IMR-90 (cell line): ENCODE data around the gene RPL21. TPM values are rescaled to one million over a fixed set of nuclear protein-coding genes. Genes with fewer than 3 reads are reported as not detected.

Source experiments
- ATAC-seq: fragments of 200-7000 bp; cut with Tn5 transposase; 2 replicates; pipeline ENCODE4 v1.9.1; 2020; ENCODE audit warnings: low read depth, mild to moderate bottlenecking, moderate library complexity
- BruUV-seq: library from RNA; stranded (reverse); fragments of 400-500 nt; replicated peaks from 2 replicates; lab custom pipeline; 2021; lab: Mats Ljungman, UMichigan
- CTCF ChIA-PET: fragments of 300-600 bp; formaldehyde crosslinking; extraction: SDS; loops from one replicate; lab custom pipeline; 2021; ENCODE audit warnings: antibody characterized with exemption; lab: Yijun Ruan, JAX
- POLR2A ChIA-PET: fragments of 300-600 bp; sonication (Branson Sonifier 250); formaldehyde crosslinking; loops from one replicate; lab custom pipeline; 2022; ENCODE audit warnings: antibody characterized with exemption; ENCODE audit not compliant: unreplicated experiment; lab: Charles Lee
- DNase-seq: peaks from one replicate; pipeline ENCODE4 v3.0.0; 2013
- H2AFZ ChIP-seq: replicated peaks from 2 replicates; pipeline ENCODE3; 2013; ENCODE audit warnings: low read length, mild to moderate bottlenecking; ENCODE audit not compliant: poor library complexity
- H2AK5ac ChIP-seq: 2 replicates; pipeline ENCODE4 v1.6.1; 2013; ENCODE audit warnings: low read depth, low read length, inconsistent platforms
- H2AK9ac ChIP-seq: replicated peaks from 2 replicates; pipeline ENCODE3; 2013; ENCODE audit warnings: mild to moderate bottlenecking, low read depth, low read length, moderate library complexity; ENCODE audit not compliant: poor library complexity
- H2BK120ac ChIP-seq: 2 replicates; pipeline ENCODE4 v1.6.1; 2013; ENCODE audit warnings: low read depth, low read length, inconsistent platforms
- H2BK15ac ChIP-seq: 3 replicates; pipeline ENCODE4 v1.6.1; 2013; ENCODE audit warnings: low read depth, low read length, inconsistent platforms
- H2BK20ac ChIP-seq: 2 replicates; pipeline ENCODE4 v1.6.1; 2013; ENCODE audit warnings: low read depth, mild to moderate bottlenecking, inconsistent platforms, low read length, moderate library complexity
- H2BK5ac ChIP-seq: 2 replicates; pipeline ENCODE4 v1.6.1; 2013; ENCODE audit warnings: mild to moderate bottlenecking, low read depth, low read length, inconsistent platforms; ENCODE audit not compliant: poor library complexity, severe bottlenecking
- H3K14ac ChIP-seq: replicated peaks from 2 replicates; pipeline ENCODE4 v1.6.1; 2013; ENCODE audit warnings: low read depth, low read length, inconsistent platforms
- H3K18ac ChIP-seq: 2 replicates; pipeline ENCODE4 v1.6.1; 2013; ENCODE audit warnings: low read depth, low read length, control low read depth
- H3K23ac ChIP-seq: 2 replicates; pipeline ENCODE4 v1.6.1; 2013; ENCODE audit warnings: low read depth, low read length, inconsistent platforms
- H3K27ac ChIP-seq: 2 replicates; pipeline ENCODE4 v1.5.1; 2013; ENCODE audit warnings: mild to moderate bottlenecking, control low read depth, low read length; ENCODE audit not compliant: insufficient read depth
- H3K27me3 ChIP-seq: 2 replicates; pipeline ENCODE4 v1.6.1; 2013; ENCODE audit warnings: low read length; ENCODE audit not compliant: control insufficient read depth, insufficient read depth
- H3K36me3 ChIP-seq: 2 replicates; pipeline ENCODE4 v1.6.1; 2013; ENCODE audit warnings: low read length, mixed read lengths; ENCODE audit not compliant: control insufficient read depth, insufficient read depth
- H3K4ac ChIP-seq: 2 replicates; pipeline ENCODE4 v1.6.1; 2013; ENCODE audit warnings: low read depth, low read length, inconsistent platforms
- H3K4me1 ChIP-seq: 2 replicates; pipeline ENCODE4 v1.6.1; 2013; ENCODE audit warnings: low read length, mixed read lengths; ENCODE audit not compliant: control insufficient read depth, insufficient read depth
- H3K4me2 ChIP-seq: 2 replicates; pipeline ENCODE4 v1.6.1; 2013; ENCODE audit warnings: low read depth, mild to moderate bottlenecking, control low read depth, low read length, moderate library complexity
- H3K4me3 ChIP-seq: 2 replicates; pipeline ENCODE4 v1.5.1; 2013; ENCODE audit warnings: low read depth, mild to moderate bottlenecking, control low read depth, low read length, moderate library complexity; ENCODE audit not compliant: insufficient read depth
- H3K56ac ChIP-seq: 2 replicates; pipeline ENCODE4 v1.6.1; 2013; ENCODE audit warnings: low read length, inconsistent platforms; ENCODE audit not compliant: insufficient read depth; ENCODE audit errors: extremely low read depth
- H3K79me1 ChIP-seq, 2 experiments: 2 replicates each; pipeline ENCODE4 v1.6.1; 2013; ENCODE audit warnings: low read length in 2 of 2, inconsistent platforms in 1 of 2, low read depth in 1 of 2
- H3K9ac ChIP-seq: 2 replicates; pipeline ENCODE4 v1.6.1; 2013; ENCODE audit warnings: low read depth, low read length, control low read depth
- H3K9me1 ChIP-seq: 2 replicates; pipeline ENCODE4 v1.6.1; 2013; ENCODE audit warnings: low read length, inconsistent platforms; ENCODE audit not compliant: insufficient read depth
- H3K9me3 ChIP-seq: 2 replicates; pipeline ENCODE4 v1.6.1; 2013; ENCODE audit warnings: low read length; ENCODE audit not compliant: control insufficient read depth, insufficient read depth
- H4K20me1 ChIP-seq: 2 replicates; pipeline ENCODE4 v1.6.1; 2013; ENCODE audit warnings: low read length, inconsistent platforms; ENCODE audit not compliant: insufficient read depth
- H4K5ac ChIP-seq: 2 replicates; pipeline ENCODE4 v1.6.1; 2013; ENCODE audit warnings: mild to moderate bottlenecking, low read depth, low read length, control low read depth
- H4K8ac ChIP-seq, 2 experiments: 2 replicates each; pipeline ENCODE4 v1.6.1; 2013; ENCODE audit warnings: low read depth in 2 of 2, low read length in 2 of 2, control low read depth in 1 of 2, inconsistent platforms in 1 of 2
- H4K91ac ChIP-seq: 2 replicates; pipeline ENCODE4 v1.6.1; 2013; ENCODE audit warnings: low read depth, low read length, inconsistent platforms; ENCODE audit not compliant: insufficient read depth
- BHLHE40 ChIP-seq: fragments of 150-350 bp; IDR thresholded peaks from 2 replicates; pipeline ENCODE4 v1.6.1; 2016; ENCODE audit warnings: mild to moderate bottlenecking, low read depth, low read length
- CEBPB ChIP-seq: IDR thresholded peaks from 2 replicates; pipeline ENCODE4 v1.6.1; 2012; ENCODE audit warnings: low read depth, low read length, improper control_type of control experiment
- CHD1 ChIP-seq: IDR thresholded peaks from 2 replicates; pipeline ENCODE4 v1.6.1; 2012; ENCODE audit warnings: low read depth, low read length, improper control_type of control experiment
- FOS ChIP-seq: fragments of 150-350 bp; IDR thresholded peaks from 2 replicates; pipeline ENCODE4 v1.6.1; 2016; ENCODE audit warnings: low read depth, low read length
- MAFK ChIP-seq: IDR thresholded peaks from 2 replicates; pipeline ENCODE4 v1.6.1; 2012; ENCODE audit warnings: low read depth, low read length, improper control_type of control experiment
- MAZ ChIP-seq: IDR thresholded peaks from 2 replicates; pipeline ENCODE4 v1.6.1; 2012; ENCODE audit warnings: low read depth, mild to moderate bottlenecking, low read length, improper control_type of control experiment, moderate library complexity, borderline replicate concordance
- MXI1 ChIP-seq: IDR thresholded peaks from 2 replicates; pipeline ENCODE4 v1.6.1; 2012; ENCODE audit warnings: low read depth, mild to moderate bottlenecking, low read length, moderate library complexity, borderline replicate concordance
- NFE2L2 ChIP-seq: fragments of 150-350 bp; IDR thresholded peaks from 2 replicates; pipeline ENCODE4 v1.6.1; 2016; ENCODE audit warnings: low read depth, mild to moderate bottlenecking, low read length
- POLR2A ChIP-seq: IDR thresholded peaks from 2 replicates; pipeline ENCODE4 v1.6.1; 2012; ENCODE audit warnings: mild to moderate bottlenecking, low read depth, low read length
- RAD21 ChIP-seq: IDR thresholded peaks from 2 replicates; pipeline ENCODE4 v1.6.1; 2012; ENCODE audit warnings: low read length, improper control_type of control experiment
- RCOR1 ChIP-seq: IDR thresholded peaks from 2 replicates; pipeline ENCODE4 v1.6.1; 2012; ENCODE audit warnings: mild to moderate bottlenecking, low read length, improper control_type of control experiment; ENCODE audit not compliant: insufficient replicate concordance
- RFX5 ChIP-seq: IDR thresholded peaks from 2 replicates; pipeline ENCODE4 v1.8.0; 2012; ENCODE audit warnings: low read depth, mild to moderate bottlenecking, low read length, moderate library complexity
- SMC3 ChIP-seq: fragments of 150-350 bp; IDR thresholded peaks from 2 replicates; pipeline ENCODE4 v1.6.1; 2016; ENCODE audit warnings: low read depth, mild to moderate bottlenecking, antibody characterized with exemption, low read length, moderate library complexity
- WGBS, 2 experiments: methylation state at CpG; one replicate each; pipeline versions ENCODE4 v1.1.5 to v1.1.7; 2013; ENCODE audit warnings: missing lambda C conversion rate in 2 of 2; ENCODE audit not compliant: insufficient read length in 1 of 2; ENCODE audit errors: extremely low coverage in 2 of 2; 5-methylcytosine and 5-hydroxymethylcytosine counted together
- dilution Hi-C: fragments of 300-500 bp; cut with HindIII; formaldehyde crosslinking; loops from one replicate; pipeline ENCODE4 v1.14.3; 2018; ENCODE audit warnings: low sequenced_read_pairs; ENCODE audit not compliant: unreplicated experiment
- in situ Hi-C: fragments of 300-500 bp; cut with MboI; formaldehyde crosslinking; loops from 3 replicates; pipeline ENCODE4 v1.14.3; 2019; ENCODE audit warnings: low sequenced_read_pairs, inconsistent platforms, mixed read lengths
- intact Hi-C: fragments of 100-400 bp; cut with micrococcal nuclease; formaldehyde crosslinking; loops from 2 replicates; pipeline ENCODE4 v1.10.0; 2022
- polyA plus RNA-seq, 3 experiments: library from polyadenylated mRNA; depleted of rRNA; stranded (reverse); fragments of >200 nt; gene quantifications; 2 replicates each; pipeline ENCODE4 v1.2.3, GENCODE V29; 2012; ENCODE audit warnings: low replicate concordance in 1 of 3
- total RNA-seq: library from RNA; depleted of rRNA; stranded (reverse); fragments of >200 nt; gene quantifications from 2 replicates; pipeline ENCODE4 v1.2.3, GENCODE V29; 2012
- TF ChIP-seq, protein P1 (sequence below): fragments of 150-350 bp; IDR thresholded peaks from 2 replicates; pipeline ENCODE4 v1.6.1; 2017; ENCODE audit warnings: mild to moderate bottlenecking, antibody characterized with exemption, low read length, low read depth
- TF ChIP-seq, protein P2 (sequence below): fragments of 150-350 bp; IDR thresholded peaks from 2 replicates; pipeline ENCODE4 v1.6.1; 2016; ENCODE audit warnings: low read depth, mild to moderate bottlenecking, low read length, moderate library complexity, borderline replicate concordance
- TF ChIP-seq, protein P3 (sequence below): conservative IDR thresholded peaks from 2 replicates; pipeline ENCODE4 v1.5.1; 2012; ENCODE audit warnings: mild to moderate bottlenecking, low read depth, low read length, improper control_type of control experiment

RPL21 gene
- total and polyA plus RNA-seq, 2 of the 4 experiments (the other 2 are of a cell fraction) = 912 to 1,160 TPM

DNA sequence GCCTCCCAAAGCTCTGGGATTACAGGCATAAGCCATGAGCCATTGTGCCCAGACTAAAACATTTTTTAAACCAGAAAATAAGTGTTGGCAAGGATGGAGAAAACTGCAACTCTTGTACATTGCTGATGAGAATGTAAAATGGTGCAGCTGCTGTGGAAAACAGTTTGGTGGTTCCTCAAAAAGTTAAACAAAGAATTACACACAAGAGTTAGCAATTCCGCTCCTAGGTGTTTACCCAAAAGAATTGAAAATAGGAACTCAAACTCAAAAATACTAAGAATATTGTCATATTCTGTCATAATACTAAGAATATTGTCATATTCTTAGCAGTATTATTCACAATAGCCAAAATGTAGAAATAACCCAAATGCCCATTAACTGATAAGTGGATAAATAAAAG is 40.1 kb upstream of the RPL21 start:
- Histone ChIP-seq H2BK5ac (peak overlapping the region; percentile 51), H2BK120ac (no peak overlapping the region), H3K56ac (no peak overlapping the region), H2AK5ac (no peak overlapping the region), H2AK9ac (no peak overlapping the region), H3K4ac (no peak overlapping the region), H3K79me1 (no peaks in the 10 kb centered on the region), H3K4me3 (no peak overlapping the region), H3K27ac (no peak overlapping the region), H4K91ac (no peak overlapping the region), H2BK15ac (no peak overlapping the region), H3K14ac (no peak overlapping the region), H2BK20ac (no peak overlapping the region), H3K9ac (no peak overlapping the region), H2AFZ (no peak overlapping the region), H3K27me3 (no peaks in the 10 kb centered on the region), H4K20me1 (no peaks in the 10 kb centered on the region), H4K8ac (no peak overlapping the region), H3K9me3 (no peaks in the 10 kb centered on the region), H3K23ac (no peak overlapping the region), H3K4me2 (no peak overlapping the region), H3K36me3 (no peaks in the 10 kb centered on the region), H3K9me1 (no peaks in the 10 kb centered on the region), H4K5ac (no peak overlapping the region), H3K4me1 (0 out of 2 replicates have a peak, but pooled peaks cover 3% of the 10 kb centered on the region), H3K18ac (no peak overlapping the region)
- dilution Hi-C loops (no loop called here), in situ Hi-C loops (no loop called here), intact Hi-C loops (no loop called here)
- no TSS peak for BruUV-seq
- TF ChIP-seq CEBPB (no peak), MAFK (no peak), BHLHE40 (no peak), MAZ (no peak), RFX5 (no peak), SMC3 (no peak), MXI1 (no peak), RAD21 (no peak), NFE2L2 (no peak), POLR2A (no peak), CHD1 (no peak), RCOR1 (no peak), FOS (no peak)
- TF ChIP-seq, protein P1, sequence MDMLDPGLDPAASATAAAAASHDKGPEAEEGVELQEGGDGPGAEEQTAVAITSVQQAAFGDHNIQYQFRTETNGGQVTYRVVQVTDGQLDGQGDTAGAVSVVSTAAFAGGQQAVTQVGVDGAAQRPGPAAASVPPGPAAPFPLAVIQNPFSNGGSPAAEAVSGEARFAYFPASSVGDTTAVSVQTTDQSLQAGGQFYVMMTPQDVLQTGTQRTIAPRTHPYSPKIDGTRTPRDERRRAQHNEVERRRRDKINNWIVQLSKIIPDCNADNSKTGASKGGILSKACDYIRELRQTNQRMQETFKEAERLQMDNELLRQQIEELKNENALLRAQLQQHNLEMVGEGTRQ = no peak
- TF ChIP-seq, protein P2, sequence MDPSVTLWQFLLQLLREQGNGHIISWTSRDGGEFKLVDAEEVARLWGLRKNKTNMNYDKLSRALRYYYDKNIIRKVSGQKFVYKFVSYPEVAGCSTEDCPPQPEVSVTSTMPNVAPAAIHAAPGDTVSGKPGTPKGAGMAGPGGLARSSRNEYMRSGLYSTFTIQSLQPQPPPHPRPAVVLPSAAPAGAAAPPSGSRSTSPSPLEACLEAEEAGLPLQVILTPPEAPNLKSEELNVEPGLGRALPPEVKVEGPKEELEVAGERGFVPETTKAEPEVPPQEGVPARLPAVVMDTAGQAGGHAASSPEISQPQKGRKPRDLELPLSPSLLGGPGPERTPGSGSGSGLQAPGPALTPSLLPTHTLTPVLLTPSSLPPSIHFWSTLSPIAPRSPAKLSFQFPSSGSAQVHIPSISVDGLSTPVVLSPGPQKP = no peak
- TF ChIP-seq, protein P3, sequence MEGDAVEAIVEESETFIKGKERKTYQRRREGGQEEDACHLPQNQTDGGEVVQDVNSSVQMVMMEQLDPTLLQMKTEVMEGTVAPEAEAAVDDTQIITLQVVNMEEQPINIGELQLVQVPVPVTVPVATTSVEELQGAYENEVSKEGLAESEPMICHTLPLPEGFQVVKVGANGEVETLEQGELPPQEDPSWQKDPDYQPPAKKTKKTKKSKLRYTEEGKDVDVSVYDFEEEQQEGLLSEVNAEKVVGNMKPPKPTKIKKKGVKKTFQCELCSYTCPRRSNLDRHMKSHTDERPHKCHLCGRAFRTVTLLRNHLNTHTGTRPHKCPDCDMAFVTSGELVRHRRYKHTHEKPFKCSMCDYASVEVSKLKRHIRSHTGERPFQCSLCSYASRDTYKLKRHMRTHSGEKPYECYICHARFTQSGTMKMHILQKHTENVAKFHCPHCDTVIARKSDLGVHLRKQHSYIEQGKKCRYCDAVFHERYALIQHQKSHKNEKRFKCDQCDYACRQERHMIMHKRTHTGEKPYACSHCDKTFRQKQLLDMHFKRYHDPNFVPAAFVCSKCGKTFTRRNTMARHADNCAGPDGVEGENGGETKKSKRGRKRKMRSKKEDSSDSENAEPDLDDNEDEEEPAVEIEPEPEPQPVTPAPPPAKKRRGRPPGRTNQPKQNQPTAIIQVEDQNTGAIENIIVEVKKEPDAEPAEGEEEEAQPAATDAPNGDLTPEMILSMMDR = no peak
- ChIA-PET CTCF (no interaction called here), POLR2A (no interaction called here)
- DNase-seq = no peak
- no CpG with 5 or more reads among the region's 1 CpG for WGBS, 2 experiments
- ATAC-seq = no peak
